Neutrophil (primary cell): Measurements from ENCODE around the gene NUCB2.
"Not testable (repeated sequence)": the region's sequence is repeated elsewhere in the genome, so short reads cannot be mapped to it uniquely, and the experiment has no call there.

Experiments
- H3K27ac ChIP-seq: fragments of 200-600 bp; sonication (generic); 2 replicates; pipeline ENCODE4 v1.5.1; 2016; ENCODE audit warnings: mild to moderate bottlenecking, moderate library complexity
- H3K27me3 ChIP-seq: fragments of 200-600 bp; sonication (generic); 2 replicates; pipeline ENCODE4 v1.6.0; 2016; ENCODE audit warnings: mild to moderate bottlenecking
- H3K36me3 ChIP-seq: fragments of 200-600 bp; sonication (generic); 2 replicates; pipeline ENCODE4 v1.5.1; 2017
- H3K4me1 ChIP-seq, 2 experiments: fragments of 200-600 bp in 1 of 2; sonication (generic) in 1 of 2; 1 replicate in 1 of 2; 2 replicates in 1 of 2; pipeline versions ENCODE4 v1.5.1 to v1.6.1; 2013 to 2016; ENCODE audit warnings: low read depth in 1 of 2, low read length in 1 of 2, mild to moderate bottlenecking in 1 of 2, moderate library complexity in 1 of 2; ENCODE audit not compliant: control insufficient read depth in 1 of 2, insufficient read depth in 1 of 2
- H3K4me3 ChIP-seq, 2 experiments: fragments of 200-600 bp in 1 of 2; sonication (generic) in 1 of 2; 1 replicate in 1 of 2; 2 replicates in 1 of 2; pipeline ENCODE4 v1.5.1; 2013 to 2016; ENCODE audit warnings: low read depth in 1 of 2, low read length in 1 of 2, mild to moderate bottlenecking in 1 of 2, moderate library complexity in 1 of 2
- H3K9me3 ChIP-seq: fragments of 200-600 bp; sonication (generic); 2 replicates; pipeline ENCODE4 v1.5.1; 2016
- CTCF ChIP-seq: fragments of 200-600 bp; sonication (generic); IDR thresholded peaks from 2 replicates; pipeline ENCODE4 v1.5.1; 2016; ENCODE audit warnings: antibody characterized with exemption

NUCB2 gene

GRCh38 chr11:17263769-17264168 lies 12.8 kb upstream of the NUCB2 start:
- Histone ChIP-seq H3K9me3 (no peaks in the 10 kb centered on the region), H3K36me3 (no peaks in the 10 kb centered on the region), H3K4me1 (peaks cover 14 to 19% of the 10 kb centered on the region in 2 experiments), H3K27me3 (no peaks in the 10 kb centered on the region), H3K27ac (no peak overlapping the region), H3K4me3 (no peak overlapping the region)
- TF ChIP-seq CTCF, result no peak

- H3K4me1 ChIP-seq, result peaks cover 14 to 21% of the 10 kb centered on the region in 2 experiments
- no peak for TF ChIP-seq CTCF
These were observed 9.8 kb upstream of the NUCB2 start for GRCh38 chr11:17266781-17267180.

GRCh38 chr11:17267576-17267975 lies 9.0 kb upstream of the NUCB2 start:
- no peaks in the 10 kb centered on the region for H3K36me3 ChIP-seq
- no peaks in the 10 kb centered on the region for H3K9me3 ChIP-seq
- no peak overlapping the region for H3K27ac ChIP-seq
- peaks cover 14 to 21% of the 10 kb centered on the region in 2 experiments for H3K4me1 ChIP-seq
- no peaks in the 10 kb centered on the region for H3K27me3 ChIP-seq
- TF ChIP-seq CTCF, result no peak
- H3K4me3 ChIP-seq, result no peak overlapping the region

More at GRCh38 chr11:17266781-17267180, 9.8 kb upstream of the NUCB2 start:
- Histone ChIP-seq H3K9me3 (no peaks in the 10 kb centered on the region), H3K36me3 (no peaks in the 10 kb centered on the region), H3K27ac (no peak overlapping the region), H3K27me3 (no peaks in the 10 kb centered on the region), H3K4me3 (no peak overlapping the region)

GRCh38 chr11:17268500-17268899 lies 8.0 kb upstream of the NUCB2 start:
- Histone ChIP-seq H3K27ac (peak overlapping the region; percentile 41), H3K4me1 (peaks cover 14 to 21% of the 10 kb centered on the region in 2 experiments)
- not testable (repeated sequence) for H3K36me3 ChIP-seq, H3K9me3 ChIP-seq, H3K4me3 ChIP-seq, H3K27me3 ChIP-seq

GRCh38 chr11:17268902-17269301 lies 7.6 kb upstream of the NUCB2 start:
- Histone ChIP-seq H3K4me3 (no peak overlapping the region), H3K27ac (peak overlapping the region; percentile 41), H3K4me1 (peaks cover 14 to 22% of the 10 kb centered on the region in 2 experiments), H3K36me3 (no peaks in the 10 kb centered on the region), H3K27me3 (no peaks in the 10 kb centered on the region), H3K9me3 (no peaks in the 10 kb centered on the region)
- TF ChIP-seq CTCF, result no peak

- Histone ChIP-seq H3K36me3 (no peaks in the 10 kb centered on the region), H3K27me3 (no peaks in the 10 kb centered on the region), H3K4me3 (no peak overlapping the region), H3K4me1 (peaks cover 20 to 32% of the 10 kb centered on the region in 2 experiments), H3K9me3 (no peaks in the 10 kb centered on the region), H3K27ac (no peak overlapping the region)
- TF ChIP-seq CTCF, result no peak
These were observed 3.7 kb upstream of the NUCB2 start for GRCh38 chr11:17272801-17273200.
